Stimulated activated CD8-positive, alpha-beta memory T cell treated with anti-CD3 and anti-CD28 coated beads, Interleukin-7, amount 100 ng/mL, for 4 hours (primary cell): Measurements from ENCODE around the gene DCDC2.
"Not testable (repeated sequence)": the region's sequence is repeated elsewhere in the genome, so short reads cannot be mapped to it uniquely, and the experiment has no call there.

Experiments used
- DNase-seq, 2 donors: peaks; one replicate each; pipeline ENCODE4 v3.0.0-alpha.2; 2020; ENCODE audit warnings: low read depth in 2 of 2

DCDC2 gene

DNA sequence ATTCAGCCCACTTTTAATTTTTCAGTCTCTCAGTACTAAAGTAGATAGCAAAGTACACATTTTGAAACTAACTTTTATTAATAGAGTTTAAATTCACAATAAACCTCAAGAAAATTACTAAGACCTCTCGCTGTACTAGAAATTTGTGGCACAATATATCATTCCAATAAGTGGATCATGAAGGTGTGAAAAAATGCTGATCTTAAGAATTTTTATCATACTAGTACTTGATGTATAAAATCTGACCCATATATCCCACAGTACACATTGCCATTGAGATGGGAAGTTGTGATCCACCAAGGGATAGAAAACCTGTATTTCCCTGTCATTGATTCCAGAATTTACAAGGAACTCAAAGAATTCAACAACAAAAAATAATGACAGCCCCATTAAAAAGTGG lies 85.7 kb downstream of the DCDC2 start:
- no peak for DNase-seq

DNA sequence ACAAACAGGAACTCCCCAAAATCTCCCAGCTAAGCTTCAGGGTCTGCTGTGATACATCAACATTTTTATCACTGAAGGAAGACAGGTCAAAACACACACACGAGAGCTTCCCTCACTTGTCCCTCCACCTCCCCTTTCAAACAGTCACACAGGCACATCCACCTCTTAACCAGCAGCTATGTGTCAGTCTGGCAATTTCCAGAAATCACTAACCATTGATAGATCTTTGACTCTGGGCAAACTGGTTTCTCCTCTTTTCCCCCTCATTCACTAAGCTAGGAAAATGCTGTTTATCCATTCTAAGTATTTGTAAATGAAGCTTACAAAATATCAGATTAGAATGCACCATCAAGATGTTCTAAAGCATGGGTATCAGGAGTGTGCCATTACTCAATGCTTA lies 87.8 kb downstream of the DCDC2 start:
- no peak for DNase-seq

DNA sequence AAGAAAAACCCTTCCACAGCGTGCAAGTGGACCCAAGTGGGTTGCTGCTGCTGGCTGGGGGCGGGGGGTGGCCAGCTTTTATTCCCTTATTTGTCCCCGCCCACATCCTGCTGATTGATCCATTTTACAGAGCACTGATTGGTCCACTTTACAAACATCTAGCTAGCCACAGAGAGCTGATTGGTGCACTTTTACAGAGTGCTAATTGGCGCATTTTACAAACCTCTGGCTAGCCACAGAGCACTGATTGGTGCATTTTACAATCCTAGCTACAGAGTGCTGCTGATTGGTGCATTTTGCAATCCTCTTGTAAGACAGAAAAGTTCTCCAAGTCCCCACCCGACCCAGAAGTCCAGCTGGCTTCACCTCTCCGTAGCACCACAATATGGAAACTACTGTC lies 99.6 kb downstream of the DCDC2 start:
- DNase-seq = not testable (repeated sequence)

DNA sequence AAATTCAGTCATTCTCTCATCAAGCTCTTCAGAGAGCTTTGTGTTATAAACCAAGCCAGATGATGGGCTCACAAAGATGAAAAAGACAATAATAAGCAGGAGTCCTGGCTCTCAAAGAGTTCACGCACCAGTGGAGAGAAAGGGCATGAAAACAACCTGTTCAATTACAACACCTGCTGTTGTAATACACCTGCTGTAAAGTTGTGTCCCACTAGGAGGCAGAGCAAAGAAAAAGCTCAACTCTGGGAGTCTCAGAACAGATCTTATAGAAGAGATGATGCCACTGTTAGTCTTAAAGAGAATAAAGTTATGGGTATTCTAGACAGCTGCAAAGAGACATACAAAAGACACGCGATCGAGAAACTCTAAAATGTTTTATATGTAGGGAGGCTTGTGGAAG lies 100.6 kb downstream of the DCDC2 start:
- no peak for DNase-seq

DNA sequence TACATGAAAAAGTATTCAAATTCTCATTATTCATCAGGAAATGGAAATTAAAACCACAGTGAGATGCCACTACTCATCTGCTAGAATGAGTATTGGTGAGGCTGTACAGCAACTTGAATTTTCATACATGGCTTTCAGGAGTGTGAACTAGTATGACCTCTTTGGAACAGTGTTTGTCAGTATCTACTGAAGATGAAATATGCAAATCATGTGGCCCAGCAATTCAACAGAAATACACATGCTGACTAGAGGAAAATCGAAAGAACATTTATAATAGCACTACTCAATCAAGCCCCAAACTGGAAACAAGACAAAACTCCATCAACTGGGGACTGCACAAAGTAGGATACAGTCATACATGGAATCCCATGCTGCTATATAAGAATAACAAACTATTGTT lies 102.2 kb downstream of the DCDC2 start:
- no peak for DNase-seq

DNA sequence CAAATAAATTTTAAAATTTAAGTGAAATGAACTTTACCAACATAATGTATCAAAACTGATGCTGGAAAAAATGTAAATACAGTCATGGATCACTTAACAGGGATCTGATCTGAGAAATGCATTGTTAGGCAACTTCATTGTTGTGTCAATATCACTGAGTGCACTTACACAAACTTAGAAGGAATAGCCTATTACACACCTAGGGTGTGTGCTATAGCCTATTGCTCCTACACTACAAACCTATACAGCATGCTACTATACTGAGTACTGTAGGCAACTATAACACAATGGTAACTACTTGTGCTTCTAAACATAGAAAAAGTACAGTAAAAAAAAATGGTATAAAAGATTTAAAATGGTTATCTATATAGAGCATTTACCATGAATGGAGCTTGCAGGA lies 104.5 kb downstream of the DCDC2 start:
- DNase-seq = no peak

DNA sequence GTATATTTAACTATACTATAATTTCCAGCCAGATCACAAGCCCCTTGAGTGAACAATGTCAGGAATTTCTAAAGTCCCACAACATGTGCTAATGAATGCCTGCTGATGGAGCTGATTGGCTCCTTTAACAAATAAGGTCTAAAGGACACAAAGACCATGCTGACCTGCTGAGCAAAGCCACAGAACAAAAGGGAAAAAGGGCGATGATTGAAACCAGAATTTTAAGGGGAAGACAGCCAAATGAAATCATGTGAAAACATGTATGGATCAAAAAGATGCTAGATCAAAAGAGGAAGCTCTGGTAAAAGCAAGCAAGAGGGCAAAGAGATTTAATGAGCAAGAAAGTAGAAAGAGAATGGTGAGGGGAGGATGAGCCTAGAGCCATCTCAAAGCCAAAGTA lies 105.6 kb downstream of the DCDC2 start:
- DNase-seq = no peak

DNA sequence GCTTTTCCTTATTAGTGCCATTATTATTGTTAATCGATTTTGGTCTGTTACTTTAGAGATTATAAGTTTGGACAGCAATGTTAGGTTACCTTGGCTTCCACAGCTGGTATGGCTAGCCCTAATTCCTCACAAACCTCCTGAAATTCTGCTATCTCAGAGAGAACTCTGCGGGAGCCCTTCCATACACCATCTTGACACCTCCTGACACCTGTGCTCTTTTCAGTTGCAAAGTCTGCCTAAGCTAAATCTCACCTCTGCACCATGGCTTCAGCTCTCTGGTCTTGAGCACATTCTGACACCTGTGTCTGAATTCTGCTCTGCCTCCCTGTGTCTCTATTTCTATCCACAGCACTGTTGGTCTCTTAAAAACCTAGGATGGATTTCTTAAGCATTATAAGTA lies 106.5 kb downstream of the DCDC2 start:
- no peak for DNase-seq

DNA sequence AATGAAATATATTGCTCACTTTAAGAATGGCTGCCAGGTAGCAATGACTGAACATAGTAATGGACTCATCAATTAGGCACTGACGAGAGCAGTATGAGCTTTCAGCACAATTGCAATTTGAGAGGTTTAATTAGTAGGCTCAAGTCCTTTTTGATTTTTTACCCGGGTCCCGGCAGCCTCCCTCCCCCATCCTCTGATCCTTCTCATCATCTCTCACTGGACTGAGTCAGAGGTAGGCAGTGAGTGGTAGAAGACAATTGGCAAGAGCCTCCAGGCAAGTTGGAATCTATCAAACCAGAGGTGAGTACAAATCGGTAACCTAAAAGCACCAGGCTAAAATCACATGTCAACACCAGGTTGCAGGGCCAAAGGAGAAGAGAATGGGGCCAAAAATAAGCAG lies 107.9 kb downstream of the DCDC2 start:
- no peak for DNase-seq

DNA sequence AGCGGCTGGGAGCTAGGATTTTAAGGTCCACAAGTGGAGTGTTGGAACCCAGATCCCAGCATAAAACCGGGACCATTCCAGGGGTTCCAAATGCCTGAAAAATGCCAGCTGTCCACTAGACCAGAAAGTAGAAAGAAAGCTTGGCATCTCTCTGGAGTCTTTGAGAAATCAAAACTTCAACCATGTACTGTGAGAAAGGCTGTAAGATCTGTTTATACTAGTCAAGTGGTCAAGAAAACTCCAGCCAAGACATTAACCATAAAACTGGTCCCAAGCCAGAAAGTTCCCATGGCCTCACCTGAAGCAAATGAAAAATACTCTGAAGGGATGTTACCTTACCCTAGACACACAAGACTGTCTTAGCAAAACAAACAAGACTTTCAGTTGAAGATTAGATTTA lies 112.6 kb downstream of the DCDC2 start:
- DNase-seq = no peak

DNA sequence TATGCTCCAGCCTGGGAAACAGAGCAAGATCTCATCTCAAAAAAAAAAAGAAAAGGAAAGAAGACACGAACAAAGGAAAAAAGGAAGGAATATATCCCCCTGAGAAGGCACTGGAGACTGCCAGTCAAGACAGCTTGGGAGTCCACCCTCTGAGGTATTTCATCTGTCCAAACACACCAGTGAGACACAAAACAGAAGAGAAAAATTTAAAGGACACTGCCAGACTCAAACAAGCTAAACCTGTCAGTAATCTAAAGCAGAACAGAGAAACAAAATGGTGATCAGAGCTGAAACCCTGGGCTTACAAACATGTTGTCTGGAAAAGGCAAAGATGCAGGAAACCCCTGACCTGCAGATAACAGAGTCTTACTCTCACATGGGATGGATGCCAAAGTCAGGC lies 114.9 kb downstream of the DCDC2 start:
- no peak for DNase-seq

DNA sequence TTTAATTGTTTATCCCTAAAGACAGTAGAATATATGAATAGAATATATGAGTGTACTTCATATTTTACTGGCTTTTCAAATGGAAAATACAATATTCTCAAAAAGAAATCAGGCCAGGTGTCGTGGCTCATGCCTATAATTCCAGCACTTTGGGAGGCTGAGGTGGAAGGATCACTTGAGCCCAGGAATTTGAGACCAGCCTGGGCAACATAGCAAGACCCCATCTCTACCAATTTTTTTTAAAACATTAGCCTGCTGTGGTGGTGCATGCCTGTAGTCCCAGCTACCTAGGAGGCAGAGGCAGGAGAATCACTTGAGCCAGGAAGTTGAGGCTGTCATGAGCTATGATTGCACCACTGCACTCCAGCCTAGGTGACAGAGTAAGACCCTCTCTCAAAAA lies 116.1 kb downstream of the DCDC2 start:
- DNase-seq = not testable (repeated sequence)

DNA sequence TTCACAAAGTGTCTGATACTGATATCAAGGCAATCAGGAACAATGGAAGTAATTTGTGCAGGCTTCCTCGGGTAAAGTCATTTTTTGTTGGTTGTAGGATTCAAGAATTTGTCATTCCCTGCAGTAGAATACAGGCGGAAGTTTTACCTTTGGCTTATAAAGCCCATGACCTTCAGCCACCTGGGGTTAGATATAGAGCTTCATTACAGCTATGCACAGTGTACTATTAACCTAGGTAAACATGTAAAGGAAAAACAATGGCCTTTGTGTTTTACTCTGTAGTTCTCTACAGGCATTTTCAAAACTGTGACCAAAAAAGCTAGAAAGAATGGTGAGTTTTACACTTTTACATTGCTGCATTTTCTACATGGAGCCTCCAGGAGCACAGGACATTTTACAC lies 116.9 kb downstream of the DCDC2 start:
- DNase-seq = no peak

DNA sequence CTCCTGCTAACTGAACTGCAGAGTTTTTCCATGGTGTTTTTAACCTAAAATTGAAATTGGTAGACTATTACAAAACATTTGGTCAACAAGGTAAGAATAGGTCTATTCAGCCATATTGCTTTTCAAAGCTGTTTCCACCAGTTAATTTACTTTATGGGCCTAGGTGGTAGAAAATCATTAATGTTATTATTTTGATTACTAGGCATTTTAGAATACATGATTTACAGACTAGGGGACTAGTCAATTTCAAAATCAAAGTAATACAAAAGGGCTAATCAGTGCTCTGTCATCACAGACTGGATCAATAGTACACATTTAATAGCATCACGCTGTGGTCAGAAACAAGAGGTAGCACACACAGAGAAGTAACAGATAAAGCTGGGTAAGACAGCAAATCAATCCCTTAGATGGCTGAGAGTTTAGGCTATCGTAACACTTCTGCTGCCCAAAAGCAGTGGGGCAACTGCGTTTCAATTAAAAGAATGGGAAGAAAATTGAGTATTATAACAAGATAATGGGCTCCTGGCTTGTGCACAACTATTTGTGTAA lies 117.4 kb downstream of the DCDC2 start:
- DNase-seq = no peak

DNA sequence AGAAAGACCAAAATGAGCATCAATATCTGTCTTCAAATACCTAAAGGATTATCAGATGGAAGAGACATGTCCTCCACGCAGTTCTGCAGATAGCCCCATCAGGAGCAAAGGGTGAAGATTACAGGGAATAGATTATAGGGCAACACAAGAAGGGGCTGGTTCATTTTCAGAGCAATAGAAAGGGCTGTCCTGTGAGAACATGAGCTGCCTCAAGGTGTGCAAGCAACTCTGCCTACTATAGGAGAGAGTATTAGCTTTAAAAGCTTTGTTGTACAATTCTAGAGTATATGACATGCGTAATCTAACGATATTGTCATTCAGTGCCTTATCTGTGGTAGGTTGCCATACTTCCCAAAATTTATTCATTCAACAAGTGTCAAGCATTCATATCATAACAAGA lies 119.2 kb downstream of the DCDC2 start:
- no peak for DNase-seq

DNA sequence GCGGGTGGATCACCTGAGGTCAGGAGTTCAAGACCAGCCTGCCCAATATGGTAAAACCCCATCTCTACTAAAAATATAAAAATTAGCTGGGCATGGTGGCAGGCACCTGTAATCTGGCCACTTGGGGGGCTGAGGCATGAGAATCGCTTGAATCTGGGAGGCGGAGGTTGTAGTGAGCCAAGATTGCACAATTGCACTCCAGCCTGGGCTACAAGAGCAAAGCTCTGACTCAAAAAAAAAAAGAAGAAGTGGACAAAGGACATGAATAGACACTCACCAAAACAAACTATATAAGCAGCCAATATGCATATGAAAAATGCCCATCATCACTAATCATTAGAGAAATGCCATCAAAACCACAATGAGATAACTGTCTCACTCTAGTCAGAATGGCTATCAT lies 121.1 kb downstream of the DCDC2 start:
- not testable (repeated sequence) for DNase-seq

DNA sequence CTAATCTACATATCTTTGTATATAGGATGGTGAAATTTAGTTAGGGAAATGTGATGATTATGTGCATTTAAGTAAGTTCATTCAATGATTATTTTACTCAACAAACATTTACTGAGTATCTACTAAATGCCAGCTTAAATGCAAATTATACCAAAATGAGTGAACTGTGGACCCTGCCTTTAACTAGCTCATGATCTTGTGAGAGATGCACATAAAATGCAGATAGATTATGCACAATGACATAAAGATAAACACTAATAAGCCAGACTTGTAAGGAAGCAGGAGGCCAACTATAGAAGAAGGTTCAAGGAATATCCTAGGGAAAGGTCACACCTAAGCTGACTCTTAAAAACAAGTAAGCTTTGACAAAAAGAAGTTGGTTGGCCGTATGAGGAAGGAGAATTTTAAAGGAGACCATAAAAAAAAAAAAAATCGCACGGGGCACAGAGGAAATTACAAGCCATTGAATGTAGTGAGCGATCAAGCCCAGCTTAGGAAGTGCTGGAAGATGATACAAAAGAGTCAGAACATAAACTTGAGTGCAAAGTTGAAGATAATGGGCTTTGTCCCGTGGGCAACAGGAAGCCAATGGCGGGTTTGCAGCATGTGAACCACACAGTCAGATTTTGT lies 123.9 kb downstream of the DCDC2 start:
- no peak for DNase-seq

DNA sequence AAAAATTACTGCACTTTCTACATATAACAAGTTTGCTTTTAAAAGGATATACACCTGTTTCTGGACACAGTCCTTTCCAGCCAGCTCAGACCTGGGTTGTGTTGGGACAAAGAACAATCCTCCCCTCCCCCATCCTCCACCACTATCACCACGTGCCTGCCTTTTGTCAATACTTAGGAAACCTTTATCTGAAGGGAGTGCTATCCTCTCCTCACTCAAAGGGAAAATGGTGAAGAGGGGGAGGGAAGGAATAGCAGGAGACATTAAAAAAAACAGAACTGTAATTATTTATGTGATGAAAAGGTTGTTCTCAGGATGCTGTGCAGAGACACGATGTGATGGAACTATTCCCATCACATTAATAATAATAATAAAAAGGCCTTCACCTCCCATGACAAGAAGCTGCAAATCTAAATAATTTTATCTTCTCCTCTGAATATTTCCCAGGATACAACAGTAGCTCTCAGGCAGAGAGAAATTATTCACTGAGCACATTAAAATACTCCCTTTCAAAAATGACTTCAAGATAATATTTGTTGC lies 126.4 kb downstream of the DCDC2 start:
- DNase-seq = no peak

DNA sequence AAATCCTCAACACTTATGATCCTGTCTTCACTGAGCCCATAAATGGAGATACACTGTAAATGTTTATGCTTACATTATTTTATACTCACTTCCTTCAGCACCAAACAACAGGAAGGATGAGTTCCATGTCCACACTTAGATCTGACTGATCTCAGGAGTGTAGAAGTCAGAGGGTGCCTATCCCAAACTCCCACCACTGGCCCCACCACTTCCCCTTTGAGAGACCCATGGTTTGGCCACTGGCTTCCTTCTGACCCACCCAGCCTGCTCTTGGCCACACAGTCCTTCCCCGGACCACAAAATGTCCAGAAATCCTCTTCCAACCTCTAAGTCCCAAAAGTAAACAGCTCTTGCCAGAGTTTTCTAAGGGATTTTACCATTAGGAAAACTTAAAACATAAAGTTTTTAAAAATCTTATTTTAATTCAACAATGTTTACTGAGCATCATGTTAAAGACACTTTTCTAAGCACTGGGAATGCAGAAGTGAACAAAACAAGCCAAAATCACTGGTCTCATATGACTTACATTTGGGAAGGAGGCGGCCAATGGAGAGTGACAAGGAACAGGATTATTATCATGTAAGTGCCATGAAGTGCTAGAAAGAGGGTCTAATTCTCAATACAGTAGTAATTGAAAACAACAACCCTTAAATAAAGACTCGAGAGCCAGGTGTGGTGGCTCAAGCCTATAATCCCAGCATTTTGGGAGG lies 128.0 kb downstream of the DCDC2 start:
- DNase-seq = no peak

DNA sequence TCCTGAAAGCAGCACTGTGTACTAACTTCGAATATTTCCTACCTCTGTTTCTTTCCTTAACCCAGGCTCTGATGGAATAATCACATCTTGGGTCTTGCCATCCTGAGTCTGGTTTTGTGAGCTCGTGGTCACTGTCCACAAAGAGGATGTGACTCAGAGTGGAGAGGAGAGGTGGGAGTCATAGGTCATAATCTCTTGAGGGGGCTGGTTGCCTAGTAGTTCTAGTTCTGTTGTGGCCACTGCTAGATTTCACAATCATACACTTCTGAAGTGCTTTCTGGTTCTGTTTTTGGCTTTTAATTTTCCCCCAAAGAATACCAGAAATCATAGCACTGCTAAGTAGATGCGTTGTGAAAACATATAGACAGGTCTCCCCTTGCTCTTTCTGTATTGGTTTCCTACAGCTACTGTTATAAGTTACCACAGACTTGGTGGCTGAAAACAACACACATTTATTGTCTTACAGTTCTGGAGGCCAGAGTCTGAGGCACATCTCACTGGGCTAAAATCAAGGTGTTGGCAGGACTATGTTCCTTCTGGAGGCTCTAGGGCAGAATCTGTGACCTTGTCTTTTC lies 129.1 kb downstream of the DCDC2 start:
- no peak for DNase-seq

DNA sequence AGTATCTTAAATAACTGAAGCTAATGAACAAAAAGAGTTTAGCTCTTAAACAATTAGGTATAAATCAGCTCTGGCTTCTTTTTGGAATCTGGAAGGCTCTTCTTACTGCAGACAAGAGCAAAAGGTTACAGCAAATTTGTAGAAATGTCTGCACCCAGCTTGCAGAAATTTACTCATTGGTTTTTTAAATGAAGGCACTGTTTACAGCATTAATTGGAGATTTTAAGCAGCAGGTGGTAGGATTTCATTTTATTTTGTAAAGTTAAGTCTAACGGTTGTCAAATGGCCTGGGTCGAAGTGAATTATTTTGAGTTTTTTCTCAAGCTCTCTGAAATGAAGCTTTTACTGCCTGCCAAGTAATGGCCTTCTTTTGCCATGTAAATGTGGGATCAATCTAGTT lies 129.7 kb downstream of the DCDC2 start:
- no peak for DNase-seq

DNA sequence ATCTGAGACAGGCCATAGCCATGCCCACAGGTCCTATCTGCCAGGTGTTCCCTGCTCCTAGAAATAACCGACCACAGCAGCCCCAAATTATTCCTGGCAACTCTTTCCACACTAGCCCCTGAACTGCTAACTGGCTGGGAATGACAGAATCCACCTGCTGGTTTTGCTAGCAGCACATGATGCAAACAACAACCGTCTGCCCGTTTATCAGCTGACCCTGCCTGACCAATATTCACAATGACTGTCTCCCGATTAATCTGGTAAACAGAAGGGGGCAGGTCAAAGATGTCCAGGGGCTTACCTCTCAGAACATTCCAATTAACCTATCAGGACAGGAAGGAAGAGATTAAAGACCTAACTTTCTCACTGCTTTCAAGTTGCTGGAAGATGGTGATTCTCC lies 130.3 kb downstream of the DCDC2 start:
- DNase-seq = no peak

DNA sequence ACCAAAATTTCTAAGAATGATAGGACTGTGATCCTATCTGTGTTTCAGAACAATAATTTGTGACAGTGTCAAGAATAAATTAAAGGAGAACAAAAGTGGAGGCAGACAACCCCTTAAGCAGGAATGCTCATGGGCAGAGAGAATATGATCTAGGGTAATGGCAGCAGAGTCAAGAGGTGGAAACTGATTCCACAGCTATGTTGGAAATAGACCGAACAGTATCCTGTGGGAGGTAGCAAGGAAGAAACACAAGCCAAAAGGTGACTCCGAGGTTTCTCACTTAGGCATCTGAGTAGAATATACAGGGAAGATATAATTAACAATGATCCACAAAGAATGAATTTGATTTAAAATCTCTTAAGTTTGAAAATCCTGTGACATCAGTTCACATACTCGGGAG lies 131.3 kb downstream of the DCDC2 start:
- DNase-seq = no peak
